Mammary epithelial cell (primary cell): ENCODE measurements around the gene AOX1.

ENCODE experiments used
- EZH2 ChIP-seq: IDR thresholded peaks from 2 replicates; pipeline ENCODE4 v1.6.1; 2012; ENCODE audit warnings: low read length, inconsistent platforms, borderline replicate concordance
- TF ChIP-seq, protein P1 (sequence below), 2 donors: IDR thresholded peaks in 1 of 2; conservative IDR thresholded peaks in 1 of 2; 2 replicates each; pipeline ENCODE4 v1.5.1; 2011 to 2012; ENCODE audit warnings: inconsistent platforms in 2 of 2, low read length in 2 of 2, mild to moderate bottlenecking in 2 of 2, control low read depth in 1 of 2, low read depth in 1 of 2; ENCODE audit not compliant: insufficient read depth in 1 of 2; ENCODE audit errors: extremely low read depth in 1 of 2

DNA sequence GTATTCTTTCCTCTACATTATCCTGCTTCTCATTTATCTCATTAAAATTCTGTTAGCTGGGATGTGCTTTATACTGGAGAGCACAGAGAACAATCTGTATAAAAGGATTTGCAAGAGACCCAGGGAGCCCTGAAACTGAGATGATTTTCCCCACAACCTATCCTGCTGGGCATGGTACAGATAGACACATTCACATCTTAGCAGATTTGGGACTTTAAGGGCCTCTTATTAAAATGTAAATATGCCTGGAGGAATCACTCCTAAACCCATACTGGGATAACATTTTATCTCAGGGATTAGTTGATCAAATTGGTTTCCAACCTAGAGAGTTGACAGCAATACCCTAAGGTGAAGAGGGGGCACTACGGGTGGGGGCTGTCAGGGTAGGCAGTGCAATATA is 45.5 kb downstream of the AOX1 start:
- TF ChIP-seq, protein P1, sequence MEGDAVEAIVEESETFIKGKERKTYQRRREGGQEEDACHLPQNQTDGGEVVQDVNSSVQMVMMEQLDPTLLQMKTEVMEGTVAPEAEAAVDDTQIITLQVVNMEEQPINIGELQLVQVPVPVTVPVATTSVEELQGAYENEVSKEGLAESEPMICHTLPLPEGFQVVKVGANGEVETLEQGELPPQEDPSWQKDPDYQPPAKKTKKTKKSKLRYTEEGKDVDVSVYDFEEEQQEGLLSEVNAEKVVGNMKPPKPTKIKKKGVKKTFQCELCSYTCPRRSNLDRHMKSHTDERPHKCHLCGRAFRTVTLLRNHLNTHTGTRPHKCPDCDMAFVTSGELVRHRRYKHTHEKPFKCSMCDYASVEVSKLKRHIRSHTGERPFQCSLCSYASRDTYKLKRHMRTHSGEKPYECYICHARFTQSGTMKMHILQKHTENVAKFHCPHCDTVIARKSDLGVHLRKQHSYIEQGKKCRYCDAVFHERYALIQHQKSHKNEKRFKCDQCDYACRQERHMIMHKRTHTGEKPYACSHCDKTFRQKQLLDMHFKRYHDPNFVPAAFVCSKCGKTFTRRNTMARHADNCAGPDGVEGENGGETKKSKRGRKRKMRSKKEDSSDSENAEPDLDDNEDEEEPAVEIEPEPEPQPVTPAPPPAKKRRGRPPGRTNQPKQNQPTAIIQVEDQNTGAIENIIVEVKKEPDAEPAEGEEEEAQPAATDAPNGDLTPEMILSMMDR (conservative IDR thresholded peaks at IDR 0.05 in 1 of 2, IDR thresholded peaks at IDR 0.05 in 1 of 2; ENCODE audit: extremely low read depth in 1 of 2, insufficient read depth in 1 of 2, low read depth in 1 of 2, low read length in 2 of 2) = no peak
- TF ChIP-seq EZH2 = no peak
